GM13976 (cell line): ENCODE data around the gene FKBP1B.
A peak's percentile ranks its signal among the peaks of the same experiment; 100 is the strongest.

Source experiments
- DNase-seq: peaks from one replicate; pipeline ENCODE4 v3.0.0; 2012; ENCODE audit warnings: low spot score
- CTCF ChIP-seq: IDR thresholded peaks from 2 replicates; pipeline ENCODE4 v1.5.1; 2012; ENCODE audit warnings: borderline replicate concordance, mild to moderate bottlenecking; ENCODE audit not compliant: insufficient read depth; ENCODE audit errors: extremely low read depth, missing control alignments, control extremely low read depth
- in situ Hi-C: fragments of 300-500 bp; cut with MboI; formaldehyde crosslinking; loops from one replicate; pipeline ENCODE4 v1.12.0; 2022; ENCODE audit warnings: low sequenced_read_pairs, mixed read lengths, inconsistent platforms; ENCODE audit not compliant: unreplicated experiment

Gene FKBP1B

GRCh38 chr2:24045511-24046508 is 3.7 kb upstream of the FKBP1B start:
- no peak for TF ChIP-seq CTCF
- in situ Hi-C loops = no loop called here
- DNase-seq = no peak

- no peak for DNase-seq
- TF ChIP-seq CTCF = no peak
- in situ Hi-C loops = no loop called here
Measured at GRCh38 chr2:24046599-24046929, 3.0 kb upstream of the FKBP1B start.

- no peak for TF ChIP-seq CTCF
- in situ Hi-C loops = no loop called here
- peak; percentile 92 for DNase-seq
Measured at GRCh38 chr2:24046930-24047702, 2.4 kb upstream of the FKBP1B start, which contains the start of gene WDCP. Gene WDCP (minus strand): TSS chr2:24047391. CDS start chr2:24039494, 7,897 bp downstream.

GRCh38 chr2:24047703-24048033 is 1.9 kb upstream of the FKBP1B start:
- in situ Hi-C loops = no loop called here
- DNase-seq = no peak

GRCh38 chr2:24048769-24049484 is 614 bp upstream of the FKBP1B start:
- no peak for DNase-seq
- in situ Hi-C loops = no loop called here
- TF ChIP-seq CTCF = no peak

More at GRCh38 chr2:24047703-24048033, 1.9 kb upstream of the FKBP1B start:
- no peak for TF ChIP-seq CTCF
